NT2/D1 (cell line): Measurements from ENCODE around the gene CCDC68.

Experiments used
- SUZ12 ChIP-seq: IDR thresholded peaks from 2 replicates; pipeline ENCODE4 v1.6.1; 2011; ENCODE audit not compliant: insufficient read length, insufficient read depth; ENCODE audit errors: extremely low read depth
- YY1 ChIP-seq: IDR thresholded peaks from 2 replicates; pipeline ENCODE4 v1.6.1; 2011; ENCODE audit not compliant: insufficient read length, insufficient read depth
- ZNF274 ChIP-seq: IDR thresholded peaks from 2 replicates; pipeline ENCODE4 v1.6.1; 2011; ENCODE audit warnings: mild to moderate bottlenecking, low read depth, low read length

- TF ChIP-seq YY1 (no peak), ZNF274 (no peak), SUZ12 (no peak)
Measured at GRCh38 chr18:54852780-54853675, 106.2 kb downstream of the CCDC68 start.
